GM12891 (cell line): ENCODE results near the gene NUP58.

Source experiments
- POLR2A ChIP-seq: IDR thresholded peaks from 2 replicates; pipeline ENCODE4 v1.6.1; 2011; ENCODE audit warnings: low read depth, low read length, control low read depth
- TAF1 ChIP-seq: IDR thresholded peaks from 2 replicates; pipeline ENCODE4 v1.6.1; 2011; ENCODE audit warnings: low read depth, low read length, control low read depth

DNA sequence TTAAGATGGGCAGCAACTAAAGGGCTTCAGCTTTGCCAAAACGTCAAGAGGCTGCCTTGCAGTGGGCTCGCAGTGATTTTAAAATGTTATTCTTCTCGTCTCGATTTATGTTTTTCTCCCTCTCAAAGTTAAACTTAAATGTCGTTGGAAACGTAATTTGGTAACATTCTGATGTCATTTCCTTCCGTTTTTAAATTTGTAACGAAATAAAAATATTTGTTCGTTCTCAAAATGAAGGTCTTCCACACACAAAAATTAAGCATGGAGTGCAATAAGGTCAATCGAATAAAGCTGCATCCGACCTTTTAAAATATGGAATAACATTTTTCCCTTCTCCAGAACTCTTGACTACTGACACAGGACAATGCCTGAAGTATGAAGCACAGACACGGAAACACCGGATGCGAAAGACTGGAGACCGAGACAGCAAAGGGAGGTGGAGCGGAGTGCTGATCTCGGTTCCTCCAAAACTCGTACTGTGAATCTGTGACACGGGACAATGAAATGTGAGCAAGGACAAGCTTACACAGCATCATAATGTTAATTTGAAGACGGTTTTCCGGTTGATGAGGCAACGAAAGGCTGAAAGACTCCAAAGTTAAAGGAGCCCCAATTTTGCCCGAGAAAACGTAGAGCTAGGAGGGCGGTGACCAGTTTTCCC lies 15.0 kb upstream of the NUP58 start:
- TF ChIP-seq TAF1 (no peak), POLR2A (no peak)
